GM10266 (cell line): ENCODE measurements around the gene CALML3.

Experiments used
- DNase-seq: peaks from one replicate; pipeline ENCODE4 v3.0.0; 2012; ENCODE audit errors: extremely low spot score
- CTCF ChIP-seq: IDR thresholded peaks from 2 replicates; pipeline ENCODE4 v1.5.1; 2012; ENCODE audit warnings: mild to moderate bottlenecking, low read depth; ENCODE audit not compliant: control insufficient read depth, insufficient read depth; ENCODE audit errors: missing control alignments

Gene CALML3

GRCh38 chr10:5570979-5571810 lies 46.4 kb downstream of the CALML3 start:
- no peak for DNase-seq
- TF ChIP-seq CTCF: no peak

GRCh38 chr10:5571826-5572225 lies 47.1 kb downstream of the CALML3 start:
- no peak for TF ChIP-seq CTCF

GRCh38 chr10:5573319-5573950 lies 48.7 kb downstream of the CALML3 start:
- no peak for TF ChIP-seq CTCF
- no peak for DNase-seq

More at GRCh38 chr10:5571826-5572225, 47.1 kb downstream of the CALML3 start:
- no peak for DNase-seq

- TF ChIP-seq CTCF: no peak
- DNase-seq: no peak
Measured at GRCh38 chr10:5573968-5574641, 49.3 kb downstream of the CALML3 start.

GRCh38 chr10:5574642-5575131 lies 49.9 kb downstream of the CALML3 start:
- DNase-seq: no peak
- TF ChIP-seq CTCF: no peak

- no peak for TF ChIP-seq CTCF
- no peak for DNase-seq
Measured at GRCh38 chr10:5575144-5575481, 50.4 kb downstream of the CALML3 start.

- DNase-seq: no peak
- TF ChIP-seq CTCF: no peak
Measured at GRCh38 chr10:5575482-5576153, 50.9 kb downstream of the CALML3 start.
